ENCODE data around the gene PSMD14. TPM values are rescaled to one million over a fixed set of nuclear protein-coding genes. Genes with fewer than 3 reads are reported as not detected.
A peak's percentile ranks its signal among the peaks of the same experiment; 100 is the strongest.

The PSMD14 gene
- total and polyA plus RNA-seq, 2 of the 13 experiments (the other 11 are each of a cell fraction or from before 2014, with no cell fraction given): 60.6 to 149 TPM

DNA sequence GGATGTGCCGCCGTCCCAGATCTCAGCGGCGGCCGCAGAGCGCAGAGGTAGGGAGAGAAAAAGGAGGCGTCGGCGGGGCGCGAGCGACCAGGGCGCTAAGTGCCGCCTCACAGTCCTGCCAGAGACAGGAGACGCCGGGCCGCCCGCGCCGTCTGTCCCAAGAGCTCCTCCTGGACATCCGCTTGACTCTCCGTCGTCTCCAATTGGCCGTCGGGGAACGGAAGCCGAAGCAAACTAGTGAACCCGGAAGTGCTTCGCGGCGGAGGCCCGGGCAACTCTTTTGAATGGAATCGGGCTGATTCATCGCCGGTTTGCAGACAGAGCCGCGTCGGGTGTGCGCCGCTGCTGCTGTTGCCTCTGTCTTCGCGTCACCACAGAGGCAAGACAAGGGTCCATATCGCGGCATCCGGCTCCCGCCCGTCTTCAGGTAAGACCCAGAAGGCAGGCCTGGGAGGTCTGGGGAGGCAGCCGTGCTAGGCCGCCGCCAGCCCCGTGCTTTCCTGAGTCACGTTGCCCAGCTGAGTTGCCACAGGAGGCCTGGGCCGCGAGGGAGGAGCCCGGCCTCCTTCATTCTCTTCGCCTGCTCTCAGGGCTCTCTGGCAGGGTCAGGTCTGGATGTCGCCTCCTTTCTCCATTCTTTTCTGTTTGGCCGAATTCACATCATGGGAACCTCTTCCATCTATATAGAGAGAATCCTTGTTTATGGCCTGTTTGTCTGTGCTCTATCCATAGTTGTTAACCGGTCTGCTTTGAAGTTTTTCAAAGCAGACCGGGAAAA is at the start of gene PSMD14 (continued):
- TF ChIP-seq, protein P1, sequence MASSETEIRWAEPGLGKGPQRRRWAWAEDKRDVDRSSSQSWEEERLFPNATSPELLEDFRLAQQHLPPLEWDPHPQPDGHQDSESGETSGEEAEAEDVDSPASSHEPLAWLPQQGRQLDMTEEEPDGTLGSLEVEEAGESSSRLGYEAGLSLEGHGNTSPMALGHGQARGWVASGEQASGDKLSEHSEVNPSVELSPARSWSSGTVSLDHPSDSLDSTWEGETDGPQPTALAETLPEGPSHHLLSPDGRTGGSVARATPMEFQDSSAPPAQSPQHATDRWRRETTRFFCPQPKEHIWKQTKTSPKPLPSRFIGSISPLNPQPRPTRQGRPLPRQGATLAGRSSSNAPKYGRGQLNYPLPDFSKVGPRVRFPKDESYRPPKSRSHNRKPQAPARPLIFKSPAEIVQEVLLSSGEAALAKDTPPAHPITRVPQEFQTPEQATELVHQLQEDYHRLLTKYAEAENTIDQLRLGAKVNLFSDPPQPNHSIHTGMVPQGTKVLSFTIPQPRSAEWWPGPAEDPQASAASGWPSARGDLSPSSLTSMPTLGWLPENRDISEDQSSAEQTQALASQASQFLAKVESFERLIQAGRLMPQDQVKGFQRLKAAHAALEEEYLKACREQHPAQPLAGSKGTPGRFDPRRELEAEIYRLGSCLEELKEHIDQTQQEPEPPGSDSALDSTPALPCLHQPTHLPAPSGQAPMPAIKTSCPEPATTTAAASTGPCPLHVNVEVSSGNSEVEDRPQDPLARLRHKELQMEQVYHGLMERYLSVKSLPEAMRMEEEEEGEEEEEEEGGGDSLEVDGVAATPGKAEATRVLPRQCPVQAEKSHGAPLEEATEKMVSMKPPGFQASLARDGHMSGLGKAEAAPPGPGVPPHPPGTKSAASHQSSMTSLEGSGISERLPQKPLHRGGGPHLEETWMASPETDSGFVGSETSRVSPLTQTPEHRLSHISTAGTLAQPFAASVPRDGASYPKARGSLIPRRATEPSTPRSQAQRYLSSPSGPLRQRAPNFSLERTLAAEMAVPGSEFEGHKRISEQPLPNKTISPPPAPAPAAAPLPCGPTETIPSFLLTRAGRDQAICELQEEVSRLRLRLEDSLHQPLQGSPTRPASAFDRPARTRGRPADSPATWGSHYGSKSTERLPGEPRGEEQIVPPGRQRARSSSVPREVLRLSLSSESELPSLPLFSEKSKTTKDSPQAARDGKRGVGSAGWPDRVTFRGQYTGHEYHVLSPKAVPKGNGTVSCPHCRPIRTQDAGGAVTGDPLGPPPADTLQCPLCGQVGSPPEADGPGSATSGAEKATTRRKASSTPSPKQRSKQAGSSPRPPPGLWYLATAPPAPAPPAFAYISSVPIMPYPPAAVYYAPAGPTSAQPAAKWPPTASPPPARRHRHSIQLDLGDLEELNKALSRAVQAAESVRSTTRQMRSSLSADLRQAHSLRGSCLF (CRISPR knock-in tag; IDR thresholded peaks at IDR 0.05; ENCODE audit: borderline replicate concordance): no peak
- TF ChIP-seq MZF1 (CRISPR knock-in tag; IDR thresholded peaks at IDR 0.05; ENCODE audit: borderline replicate concordance) (no peak), ZNF430 (CRISPR knock-in tag; IDR thresholded peaks at IDR 0.05) (peak; percentile 98), SNRNP70 (IDR thresholded peaks at IDR 0.05; ENCODE audit: low read depth, low read length) (no peak), EEA1 (CRISPR knock-in tag; IDR thresholded peaks at IDR 0.05; ENCODE audit: borderline replicate concordance) (peak; percentile 90; the same call in 1 of the 2 replicates), ZMAT3 (CRISPR knock-in tag; conservative IDR thresholded peaks at IDR 0.05) (peak; percentile 98), NCOR1 (IDR thresholded peaks at IDR 0.05; ENCODE audit: borderline replicate concordance, low read length) (peak; percentile 31; the same call in 1 of the 2 replicates), MXD4 (CRISPR knock-in tag; IDR thresholded peaks at IDR 0.05) (peak; percentile 93), ZNF747 (CRISPR knock-in tag; IDR thresholded peaks at IDR 0.05; ENCODE audit: borderline replicate concordance) (peak; percentile 78), CENPT (CRISPR knock-in tag; IDR thresholded peaks at IDR 0.05; ENCODE audit: low read depth) (peak; percentile 68; the same call in 1 of the 2 replicates)
- TF ChIP-seq, protein P2, sequence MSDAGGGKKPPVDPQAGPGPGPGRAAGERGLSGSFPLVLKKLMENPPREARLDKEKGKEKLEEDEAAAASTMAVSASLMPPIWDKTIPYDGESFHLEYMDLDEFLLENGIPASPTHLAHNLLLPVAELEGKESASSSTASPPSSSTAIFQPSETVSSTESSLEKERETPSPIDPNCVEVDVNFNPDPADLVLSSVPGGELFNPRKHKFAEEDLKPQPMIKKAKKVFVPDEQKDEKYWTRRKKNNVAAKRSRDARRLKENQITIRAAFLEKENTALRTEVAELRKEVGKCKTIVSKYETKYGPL (CRISPR knock-in tag; IDR thresholded peaks at IDR 0.05): 0 out of 2 replicates have a peak, but pooled peaks have one; percentile 9
- TF ChIP-seq, protein P3, sequence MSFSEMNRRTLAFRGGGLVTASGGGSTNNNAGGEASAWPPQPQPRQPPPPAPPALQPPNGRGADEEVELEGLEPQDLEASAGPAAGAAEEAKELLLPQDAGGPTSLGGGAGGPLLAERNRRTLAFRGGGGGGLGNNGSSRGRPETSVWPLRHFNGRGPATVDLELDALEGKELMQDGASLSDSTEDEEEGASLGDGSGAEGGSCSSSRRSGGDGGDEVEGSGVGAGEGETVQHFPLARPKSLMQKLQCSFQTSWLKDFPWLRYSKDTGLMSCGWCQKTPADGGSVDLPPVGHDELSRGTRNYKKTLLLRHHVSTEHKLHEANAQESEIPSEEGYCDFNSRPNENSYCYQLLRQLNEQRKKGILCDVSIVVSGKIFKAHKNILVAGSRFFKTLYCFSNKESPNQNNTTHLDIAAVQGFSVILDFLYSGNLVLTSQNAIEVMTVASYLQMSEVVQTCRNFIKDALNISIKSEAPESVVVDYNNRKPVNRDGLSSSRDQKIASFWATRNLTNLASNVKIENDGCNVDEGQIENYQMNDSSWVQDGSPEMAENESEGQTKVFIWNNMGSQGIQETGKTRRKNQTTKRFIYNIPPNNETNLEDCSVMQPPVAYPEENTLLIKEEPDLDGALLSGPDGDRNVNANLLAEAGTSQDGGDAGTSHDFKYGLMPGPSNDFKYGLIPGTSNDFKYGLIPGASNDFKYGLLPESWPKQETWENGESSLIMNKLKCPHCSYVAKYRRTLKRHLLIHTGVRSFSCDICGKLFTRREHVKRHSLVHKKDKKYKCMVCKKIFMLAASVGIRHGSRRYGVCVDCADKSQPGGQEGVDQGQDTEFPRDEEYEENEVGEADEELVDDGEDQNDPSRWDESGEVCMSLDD (CRISPR knock-in tag; IDR thresholded peaks at IDR 0.05; ENCODE audit: borderline replicate concordance): peak; percentile 49; the same call in 1 of the 2 replicates
- TF ChIP-seq, protein P4, sequence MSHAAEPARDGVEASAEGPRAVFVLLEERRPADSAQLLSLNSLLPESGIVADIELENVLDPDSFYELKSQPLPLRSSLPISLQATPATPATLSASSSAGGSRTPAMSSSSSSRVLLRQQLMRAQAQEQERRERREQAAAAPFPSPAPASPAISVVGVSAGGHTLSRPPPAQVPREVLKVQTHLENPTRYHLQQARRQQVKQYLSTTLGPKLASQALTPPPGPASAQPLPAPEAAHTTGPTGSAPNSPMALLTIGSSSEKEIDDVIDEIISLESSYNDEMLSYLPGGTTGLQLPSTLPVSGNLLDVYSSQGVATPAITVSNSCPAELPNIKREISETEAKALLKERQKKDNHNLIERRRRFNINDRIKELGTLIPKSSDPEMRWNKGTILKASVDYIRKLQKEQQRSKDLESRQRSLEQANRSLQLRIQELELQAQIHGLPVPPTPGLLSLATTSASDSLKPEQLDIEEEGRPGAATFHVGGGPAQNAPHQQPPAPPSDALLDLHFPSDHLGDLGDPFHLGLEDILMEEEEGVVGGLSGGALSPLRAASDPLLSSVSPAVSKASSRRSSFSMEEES (CRISPR knock-in tag; IDR thresholded peaks at IDR 0.05): peak; percentile 81; the same call in 1 of the 2 replicates
- TF ChIP-seq, protein P5, sequence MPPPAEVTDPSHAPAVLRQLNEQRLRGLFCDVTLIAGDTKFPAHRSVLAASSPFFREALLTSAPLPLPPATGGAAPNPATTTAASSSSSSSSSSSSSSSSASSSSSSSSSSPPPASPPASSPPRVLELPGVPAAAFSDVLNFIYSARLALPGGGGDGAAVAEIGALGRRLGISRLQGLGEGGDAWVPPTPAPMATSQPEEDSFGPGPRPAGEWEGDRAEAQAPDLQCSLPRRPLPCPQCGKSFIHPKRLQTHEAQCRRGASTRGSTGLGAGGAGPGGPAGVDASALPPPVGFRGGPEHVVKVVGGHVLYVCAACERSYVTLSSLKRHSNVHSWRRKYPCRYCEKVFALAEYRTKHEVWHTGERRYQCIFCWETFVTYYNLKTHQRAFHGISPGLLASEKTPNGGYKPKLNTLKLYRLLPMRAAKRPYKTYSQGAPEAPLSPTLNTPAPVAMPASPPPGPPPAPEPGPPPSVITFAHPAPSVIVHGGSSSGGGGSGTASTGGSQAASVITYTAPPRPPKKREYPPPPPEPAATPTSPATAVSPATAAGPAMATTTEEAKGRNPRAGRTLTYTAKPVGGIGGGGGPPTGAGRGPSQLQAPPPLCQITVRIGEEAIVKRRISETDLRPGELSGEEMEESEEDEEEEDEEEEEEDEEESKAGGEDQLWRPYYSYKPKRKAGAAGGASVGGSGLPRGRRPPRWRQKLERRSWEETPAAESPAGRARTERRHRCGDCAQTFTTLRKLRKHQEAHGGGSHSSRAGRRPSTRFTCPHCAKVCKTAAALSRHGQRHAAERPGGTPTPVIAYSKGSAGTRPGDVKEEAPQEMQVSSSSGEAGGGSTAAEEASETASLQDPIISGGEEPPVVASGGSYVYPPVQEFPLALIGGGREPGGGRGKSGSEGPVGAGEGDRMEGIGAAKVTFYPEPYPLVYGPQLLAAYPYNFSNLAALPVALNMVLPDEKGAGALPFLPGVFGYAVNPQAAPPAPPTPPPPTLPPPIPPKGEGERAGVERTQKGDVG (CRISPR knock-in tag; IDR thresholded peaks at IDR 0.05; ENCODE audit: borderline replicate concordance): peak; percentile 72; the same call in 1 of the 2 replicates

Measured in HepG2 (cell line).